Measurements from ENCODE around the gene SLC43A2.

SLC43A2 gene

DNA sequence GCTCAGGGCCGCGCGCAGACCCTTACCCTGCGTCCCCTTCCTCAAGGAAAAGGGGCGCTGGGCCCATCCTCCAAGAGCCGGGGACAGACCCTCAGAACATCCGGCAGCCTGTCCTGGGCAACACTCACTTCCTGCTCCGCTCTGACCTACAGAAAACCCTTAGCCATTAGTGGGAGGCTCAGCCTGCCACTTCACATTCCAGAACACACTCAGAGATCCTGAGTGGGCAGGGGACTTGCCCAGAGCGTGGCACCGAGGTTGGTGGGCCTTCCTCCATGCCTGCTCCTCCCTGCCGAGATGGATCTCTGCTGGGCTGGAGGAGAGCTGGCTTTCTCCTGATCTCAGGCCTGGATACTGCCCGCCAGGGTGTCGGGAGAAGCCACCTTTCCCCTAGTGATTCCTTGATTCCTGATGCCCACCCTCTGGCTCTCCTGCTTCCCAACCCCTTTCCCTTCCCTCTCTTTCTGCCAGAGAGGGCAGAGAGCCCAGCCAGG is 15.4 kb upstream of the SLC43A2 start:
- DNase-seq (ENCODE audit: low read depth, low spot score) = no peak

DNA sequence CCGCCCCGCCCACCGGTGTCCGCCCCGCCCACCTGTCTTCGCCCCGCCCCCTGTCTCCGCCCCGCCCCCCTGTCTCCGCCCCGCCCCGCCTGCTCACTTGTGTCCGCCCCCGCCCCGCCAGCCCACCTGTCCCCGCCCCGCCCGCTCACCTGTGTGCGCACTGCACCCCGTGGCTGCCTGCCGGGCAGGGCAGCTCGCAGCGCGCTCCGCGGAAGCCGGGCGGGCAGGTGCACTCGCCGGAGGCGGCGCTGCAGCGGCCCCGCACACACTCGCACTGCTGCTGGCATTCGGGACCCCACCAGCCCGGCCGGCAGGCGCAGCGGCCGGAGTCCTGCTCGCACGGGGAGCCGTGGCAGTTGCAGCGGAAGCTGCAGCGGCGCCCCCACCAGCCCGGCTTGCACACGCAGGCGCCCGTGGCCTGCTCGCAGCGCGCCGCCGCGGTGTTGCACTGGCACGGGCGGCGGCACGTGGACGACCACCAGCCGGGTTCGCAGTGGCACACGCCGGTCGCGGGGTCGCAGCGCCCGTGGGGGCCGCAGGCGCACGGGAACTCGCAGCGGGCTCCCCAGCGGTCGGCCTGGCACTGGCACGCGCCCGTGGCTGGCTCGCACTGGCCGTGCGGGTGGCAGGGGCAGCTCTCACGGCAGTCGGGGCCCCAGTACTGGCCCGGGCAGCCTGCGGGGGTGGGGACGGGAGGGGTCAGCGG is 14.8 kb upstream of the SLC43A2 start:
- DNase-seq (ENCODE audit: low read depth, low spot score) = peak; percentile 70

DNA sequence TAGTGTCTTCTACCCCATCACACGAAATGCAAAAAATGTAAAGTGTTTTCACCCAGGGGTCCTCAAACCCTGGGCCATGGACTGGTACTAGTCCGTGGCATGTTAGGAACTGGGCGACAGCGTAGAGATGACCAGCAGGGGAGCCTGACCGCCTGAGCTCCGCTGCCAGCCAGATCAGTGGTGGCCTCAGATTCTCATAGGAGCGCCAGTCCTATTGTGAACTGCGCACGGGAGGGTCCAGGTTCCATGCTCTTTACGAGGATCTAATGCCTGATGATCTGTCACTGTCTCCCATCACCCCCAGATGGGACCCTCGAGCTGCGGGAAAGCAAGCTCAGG is 12.4 kb upstream of the SLC43A2 start:
- DNase-seq (ENCODE audit: low read depth, low spot score) = no peak

- DNase-seq (ENCODE audit: low read depth, low spot score) = no peak
Measured at GRCh38 chr17:1640329-1641064, 11.9 kb upstream of the SLC43A2 start.

DNA sequence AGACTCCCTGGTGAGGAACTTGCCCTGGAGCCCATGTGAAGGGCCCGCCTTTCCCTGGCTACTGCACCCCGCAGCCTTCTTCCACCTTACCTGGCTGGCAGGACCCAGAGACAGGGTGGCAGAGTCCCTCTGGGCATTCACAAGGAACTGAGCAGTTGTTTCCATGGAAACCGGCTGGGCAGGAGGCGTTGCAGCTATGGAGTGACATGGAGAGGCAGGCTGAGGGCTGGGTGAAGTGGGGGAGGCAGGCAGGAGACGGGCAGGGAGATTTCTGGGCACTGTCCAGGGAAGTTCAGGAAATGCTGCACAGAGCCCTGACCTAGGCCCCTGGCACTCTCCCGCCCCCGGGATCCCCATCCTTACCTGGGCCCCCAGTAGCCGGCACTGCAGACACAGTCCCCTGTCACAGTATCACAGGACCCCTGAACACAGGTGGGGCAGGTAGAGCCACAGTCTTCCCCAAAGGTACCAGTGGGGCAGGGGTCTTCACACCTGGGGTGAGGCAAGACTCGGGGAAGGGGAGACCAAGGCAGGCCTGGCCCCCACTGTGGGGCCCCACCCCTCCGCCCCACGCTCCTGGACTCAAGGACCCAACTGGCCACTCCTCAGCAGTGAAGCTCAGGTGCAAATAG is 11.0 kb upstream of the SLC43A2 start:
- DNase-seq (ENCODE audit: low read depth, low spot score) = no peak

DNA sequence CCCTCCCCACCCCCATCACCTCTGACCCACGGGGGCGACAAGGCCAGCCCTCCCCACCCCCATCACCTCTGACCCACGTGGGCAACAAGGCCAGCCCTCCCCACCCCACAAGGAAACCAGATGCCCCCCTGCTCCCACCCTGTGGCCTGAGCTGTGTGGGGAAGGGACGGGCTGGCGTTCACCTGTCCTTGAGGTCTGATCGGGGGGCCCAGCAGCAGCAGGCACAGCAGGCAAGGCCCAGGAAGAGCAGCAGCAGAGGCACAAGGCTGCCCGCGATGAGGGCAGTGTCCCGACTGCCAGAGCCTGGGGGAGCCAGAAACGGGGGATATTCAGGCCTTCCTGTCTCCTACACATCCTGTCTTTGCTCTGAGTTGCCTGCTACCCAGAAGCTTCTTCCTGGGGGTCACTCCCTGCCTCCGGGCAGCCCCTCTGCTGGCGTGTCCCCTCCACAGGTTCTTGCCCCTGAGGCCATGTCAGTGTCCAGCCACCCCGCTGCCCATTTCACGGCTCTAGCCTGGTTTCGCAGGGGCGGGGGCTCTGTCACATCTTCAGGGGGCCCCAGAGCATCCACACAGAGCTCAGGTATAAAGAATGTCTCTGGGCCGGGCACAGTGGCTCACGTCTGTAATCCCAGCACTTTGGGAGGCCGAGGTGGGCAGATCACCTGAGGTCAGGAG is 10.1 kb upstream of the SLC43A2 start:
- DNase-seq (ENCODE audit: low read depth, low spot score) = no peak

GRCh38 chr17:1638171-1638590 is 9.5 kb upstream of the SLC43A2 start:
- no peak for DNase-seq (ENCODE audit: low read depth, low spot score)

DNA sequence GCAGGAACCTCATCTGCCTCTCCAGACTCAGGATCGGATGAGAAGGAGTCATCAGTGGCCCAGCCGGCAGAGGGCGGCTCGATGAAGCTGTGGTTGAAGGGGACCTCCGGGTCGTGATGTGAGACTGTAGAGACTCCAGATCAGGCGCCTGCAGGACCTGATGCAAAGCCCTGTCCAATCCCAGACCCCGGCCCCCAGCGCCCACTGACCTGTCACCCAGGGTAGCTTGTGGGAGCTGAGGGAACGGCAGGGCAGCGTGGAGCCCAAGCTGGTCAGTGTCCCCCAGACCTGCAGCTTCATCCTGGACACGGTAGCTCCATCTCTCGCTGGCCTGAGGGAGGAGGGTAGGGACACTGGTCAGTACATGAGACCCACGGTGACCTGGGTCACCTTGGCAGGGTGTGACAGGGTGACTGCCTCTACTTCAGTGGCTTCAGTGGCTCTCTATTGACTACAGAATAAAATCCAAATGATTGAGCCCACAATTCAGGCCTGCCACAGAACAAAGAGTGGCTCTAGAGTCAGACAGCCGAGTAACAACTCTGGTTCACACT is 8.2 kb upstream of the SLC43A2 start:
- DNase-seq (ENCODE audit: low read depth, low spot score) = no peak

DNA sequence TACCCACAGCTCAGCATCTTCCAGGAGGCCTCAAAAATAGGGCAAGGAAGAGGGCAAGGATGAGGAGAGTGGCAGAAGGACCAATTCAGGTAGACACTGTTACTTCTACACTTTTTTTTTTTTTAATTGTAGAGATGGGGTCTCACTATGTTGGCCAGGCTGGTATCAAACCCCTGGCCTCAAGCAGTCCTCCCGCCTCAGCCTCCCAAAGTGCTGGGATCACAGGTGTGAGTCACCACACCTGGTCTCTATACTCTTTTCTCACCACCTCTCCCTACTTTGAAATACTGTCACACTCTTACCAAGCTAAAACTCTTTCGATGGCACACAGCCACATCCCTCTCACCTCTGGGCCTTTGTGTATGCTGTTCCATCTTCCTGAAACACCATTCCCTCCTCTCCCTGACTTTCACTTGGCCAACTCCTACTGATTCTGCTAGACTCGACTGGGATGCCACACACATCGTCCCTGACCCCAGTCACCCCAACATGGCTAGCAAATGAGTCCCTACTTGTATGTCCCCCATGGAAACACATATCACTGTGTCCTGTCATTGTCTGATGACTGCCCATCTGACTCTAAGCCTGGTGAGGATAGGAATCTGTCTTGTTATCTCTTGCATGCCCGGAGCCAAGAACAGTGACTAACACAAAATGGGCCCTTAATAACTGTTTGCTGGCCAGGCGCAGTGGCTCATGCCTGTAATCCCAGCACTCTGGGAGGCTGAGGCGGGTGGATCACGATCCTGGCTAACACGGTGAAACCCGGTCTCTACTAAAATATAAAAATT is 7.2 kb upstream of the SLC43A2 start:
- no peak for DNase-seq (ENCODE audit: low read depth, low spot score)

DNA sequence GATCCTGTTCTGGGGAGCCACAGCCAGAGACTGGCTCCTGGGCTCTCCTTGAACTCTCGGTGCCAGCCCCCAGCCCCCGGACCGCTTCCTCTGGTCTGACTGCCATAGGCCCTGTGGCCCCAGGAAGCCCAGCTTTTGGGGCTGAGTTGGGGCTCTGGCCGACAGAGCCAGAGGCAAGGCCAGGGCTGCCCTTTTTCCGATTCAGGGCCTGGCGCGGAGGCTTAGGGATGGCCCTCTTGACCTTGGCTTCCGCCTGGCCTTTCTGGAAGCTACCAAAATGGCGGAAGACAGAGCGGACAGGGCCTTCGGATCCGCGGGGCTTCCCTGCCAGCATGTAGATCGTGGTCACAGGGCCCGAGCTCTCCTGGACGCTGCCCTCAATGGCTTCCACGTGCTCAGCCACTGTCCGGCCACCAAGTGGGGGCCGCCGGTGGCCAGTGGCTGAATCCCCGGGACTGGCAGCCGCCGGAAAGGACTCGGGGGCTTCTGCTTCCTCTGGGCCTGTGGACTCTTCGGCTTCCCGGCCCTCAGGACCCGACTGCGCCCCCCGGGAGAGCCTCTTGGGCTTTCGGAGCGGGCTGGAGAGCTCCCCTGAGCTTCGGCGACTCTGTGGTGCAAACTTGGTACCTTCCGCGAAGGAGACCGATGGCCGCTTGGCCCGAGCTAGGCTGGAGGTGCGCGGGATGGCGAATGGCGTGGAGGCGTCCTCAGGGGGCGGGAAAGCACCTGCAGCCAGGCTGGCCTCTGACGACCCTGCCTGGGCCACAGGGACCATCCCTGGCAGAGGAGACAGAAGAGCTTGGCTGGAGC is 6.4 kb upstream of the SLC43A2 start:
- no peak for DNase-seq (ENCODE audit: low read depth, low spot score)

- DNase-seq (ENCODE audit: low read depth, low spot score) = no peak
Measured at GRCh38 chr17:1630662-1631061, 2.0 kb upstream of the SLC43A2 start.

DNA sequence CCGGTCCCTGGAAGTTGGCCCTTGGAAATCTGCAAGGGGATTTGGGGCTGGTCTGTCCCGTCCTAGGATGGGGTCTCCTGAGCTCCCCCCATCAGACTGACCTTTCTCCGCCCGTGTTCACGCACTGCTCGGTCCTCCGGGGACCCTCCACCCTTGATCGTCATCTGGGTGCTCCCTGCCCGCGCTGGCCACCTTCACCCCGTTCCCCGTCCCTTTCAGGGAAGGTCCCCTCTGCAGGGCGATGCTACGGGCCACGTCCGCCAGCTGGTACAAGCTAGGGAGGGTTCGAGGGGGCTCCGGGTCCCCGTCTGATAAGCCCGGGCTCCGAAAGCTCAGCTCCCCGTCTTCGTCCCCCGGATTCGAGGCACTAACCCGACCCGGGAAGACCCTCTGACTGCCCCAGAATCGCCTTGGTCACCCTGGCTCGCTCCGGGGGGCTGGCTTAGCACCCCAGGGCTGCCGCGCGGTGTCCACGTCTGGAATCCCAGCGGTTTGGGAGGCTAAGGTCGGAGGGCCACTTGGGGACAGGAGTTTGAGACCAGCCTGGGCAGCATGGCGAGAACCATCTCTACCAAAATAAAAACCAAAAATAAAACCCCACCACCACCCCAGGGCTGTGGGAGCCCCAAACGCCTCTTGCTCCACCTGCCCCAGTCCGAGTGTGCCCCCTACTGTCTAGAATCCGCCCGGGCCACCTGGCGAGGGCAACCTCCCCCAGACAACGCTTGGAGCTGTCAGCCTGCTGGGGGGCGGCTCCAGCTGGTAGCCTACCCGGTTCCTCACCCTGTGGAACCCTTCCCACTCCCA is 1.1 kb upstream of the SLC43A2 start:
- peak; percentile 80 for DNase-seq (ENCODE audit: low read depth, low spot score)

GRCh38 chr17:1628856-1629503 is 346 bp upstream of the SLC43A2 start:
- DNase-seq (ENCODE audit: low read depth, low spot score) = peak; percentile 99

GRCh38 chr17:1627182-1627981 is 1.3 kb downstream of the SLC43A2 start:
- DNase-seq (ENCODE audit: low read depth, low spot score) = no peak

DNA sequence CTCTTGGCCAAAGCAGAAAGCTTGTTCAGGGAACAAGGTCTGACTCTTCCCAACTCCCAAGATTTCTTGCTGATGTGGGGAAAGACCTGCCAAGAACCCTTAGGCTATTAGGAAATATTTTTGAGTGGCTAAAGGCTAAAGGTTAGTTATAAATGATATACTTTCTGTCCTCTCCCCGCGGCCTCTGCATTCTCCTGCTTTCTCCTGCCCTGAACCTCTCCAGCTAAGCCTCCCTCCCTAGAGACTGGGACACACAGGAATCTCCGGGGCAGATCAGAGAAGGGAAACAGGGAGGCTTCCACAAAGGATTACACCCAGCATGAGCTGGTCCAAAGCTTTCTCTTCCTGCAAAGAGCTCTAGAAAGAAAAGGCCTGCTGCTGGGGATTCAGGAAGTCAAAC is 2.3 kb downstream of the SLC43A2 start:
- no peak for DNase-seq (ENCODE audit: low read depth, low spot score)

DNA sequence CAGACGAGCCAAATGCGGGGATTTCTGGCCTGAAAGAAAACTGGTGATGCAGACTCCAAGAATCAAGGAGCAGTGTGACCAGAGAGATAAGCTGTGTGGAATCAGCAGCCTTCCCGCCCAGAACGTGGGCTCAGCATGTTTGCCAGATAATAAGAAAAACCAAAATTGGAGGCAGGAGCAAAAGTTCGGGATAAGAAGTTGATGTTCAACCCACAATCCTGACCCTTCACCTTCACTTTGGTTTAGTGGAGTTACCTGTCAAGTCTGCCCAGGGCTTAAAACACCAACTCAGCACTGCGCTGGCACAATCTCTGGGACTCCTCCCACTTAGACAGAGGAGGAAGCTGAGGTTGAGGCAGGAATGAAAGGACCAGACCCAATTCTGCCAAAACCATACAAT is 3.1 kb downstream of the SLC43A2 start:
- DNase-seq (ENCODE audit: low read depth, low spot score) = no peak

DNA sequence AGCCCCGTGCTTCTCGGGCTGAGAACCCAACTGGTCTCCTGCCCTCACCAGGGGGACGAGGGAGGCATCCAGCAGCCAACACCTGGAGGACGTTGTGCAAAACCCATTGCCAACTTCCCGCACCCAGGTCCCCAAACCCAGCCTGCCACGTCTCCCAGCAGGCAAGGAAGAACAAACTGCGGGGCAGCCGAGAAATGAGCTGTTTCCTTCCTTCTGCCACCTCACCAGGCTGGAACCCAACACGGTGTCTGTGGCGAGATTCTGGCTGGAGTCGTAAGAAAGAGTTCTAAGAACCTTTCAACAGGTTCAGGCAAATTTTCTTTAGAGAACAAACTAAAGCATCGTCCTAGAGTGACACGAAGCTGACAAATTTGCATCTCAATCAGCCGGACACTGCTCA is 3.6 kb downstream of the SLC43A2 start:
- no peak for DNase-seq (ENCODE audit: low read depth, low spot score)

- DNase-seq (ENCODE audit: low read depth, low spot score) = no peak
Measured at GRCh38 chr17:1624650-1625049, 4.0 kb downstream of the SLC43A2 start.

All from ELF-1 (cell line).